HCT116 (cell line): ENCODE data around the gene RTF2. TPM values are rescaled to one million over a fixed set of nuclear protein-coding genes. Genes with fewer than 3 reads are reported as not detected.

Experiments
- ATAC-seq: fragments of 200-7000 bp; cut with Tn5 transposase; 2 replicates; pipeline ENCODE4 v1.9.1; 2020; ENCODE audit warnings: mild to moderate bottlenecking, moderate library complexity
- BruUV-seq: library from RNA; stranded (reverse); fragments of 400-500 nt; replicated peaks from 2 replicates; lab custom pipeline; 2021; lab: Mats Ljungman, UMichigan
- CTCF ChIA-PET: fragments of 300-600 bp; sonication (Branson Sonifier 250); formaldehyde crosslinking; loops from one replicate; lab custom pipeline; 2021; ENCODE audit warnings: antibody characterized with exemption; lab: Charles Lee
- POLR2A ChIA-PET: fragments of 300-600, 350-600 bp; sonication (Branson Sonifier 250); formaldehyde crosslinking; loops from one replicate; lab custom pipeline; 2021; ENCODE audit warnings: antibody characterized with exemption; lab: Charles Lee
- RAD21 ChIA-PET, 2 experiments: fragments of 300-600 bp; sonication (Branson Sonifier 250); formaldehyde crosslinking; loops; one replicate each; lab custom pipeline; 2023; ENCODE audit warnings: low total read pairs in 2 of 2; ENCODE audit not compliant: uncharacterized antibody in 2 of 2, unreplicated experiment in 2 of 2, low non-redundant PET in 1 of 2; lab: Charles Lee
- DNase-seq: peaks from one replicate; pipeline ENCODE4 v3.0.0-alpha.2; 2010; ENCODE audit warnings: low read depth, low spot score
- H2AFZ ChIP-seq: fragments of 200-600 bp; shearing (Covaris generic), sonication (generic); 2 replicates; pipeline ENCODE4 v1.6.1; 2017; ENCODE audit warnings: low read depth, mixed run types, mixed read lengths, antibody characterized with exemption, low read length; ENCODE audit not compliant: poor library complexity, severe bottlenecking
- H3K27ac ChIP-seq: 2 replicates; pipeline ENCODE4 v1.5.1; 2012; ENCODE audit warnings: low read depth, low read length
- H3K27me3 ChIP-seq: fragments of 200-600 bp; sonication (generic); 2 replicates; pipeline ENCODE4 v1.6.1; 2016; ENCODE audit warnings: mixed run types, low read length, mixed read lengths; ENCODE audit not compliant: insufficient read depth
- H3K36me3 ChIP-seq, 2 experiments: fragments of 200-500 bp in 1 of 2; fragments of 200-600 bp in 1 of 2; sonication (Bioruptor generic) in 1 of 2; sonication (generic) in 1 of 2; 2 replicates each; pipeline versions ENCODE4 v1.5.1 to v1.6.1; 2014 to 2016; ENCODE audit warnings: low read length in 2 of 2, inconsistent platforms in 1 of 2, mixed read lengths in 1 of 2, mixed run types in 1 of 2; ENCODE audit not compliant: insufficient read depth in 2 of 2, control insufficient read depth in 1 of 2
- H3K4me1 ChIP-seq, 2 experiments: fragments of 200-600 bp in 1 of 2; sonication (generic) in 1 of 2; 2 replicates each; pipeline versions ENCODE4 v1.5.1 to v1.6.1; 2012 to 2017; ENCODE audit warnings: low read length in 2 of 2, inconsistent platforms in 1 of 2, mild to moderate bottlenecking in 1 of 2, mixed read lengths in 1 of 2, mixed run types in 1 of 2, moderate library complexity in 1 of 2; ENCODE audit not compliant: insufficient read depth in 2 of 2, control insufficient read depth in 1 of 2
- H3K4me2 ChIP-seq: fragments of 200-600 bp; sonication (generic); 2 replicates; pipeline ENCODE4 v1.6.1; 2017; ENCODE audit warnings: mixed run types, low read length, mixed read lengths
- H3K4me3 ChIP-seq, 2 experiments: fragments of 200-600 bp in 1 of 2; sonication (generic) in 1 of 2; replicated peaks in 1 of 2; 2 replicates each; pipeline ENCODE4 v1.5.1; 2011 to 2016; ENCODE audit warnings: low read length in 2 of 2, control low read depth in 1 of 2, low read depth in 1 of 2, mild to moderate bottlenecking in 1 of 2, mixed read lengths in 1 of 2, mixed run types in 1 of 2
- H3K79me2 ChIP-seq: fragments of 200-600 bp; sonication (generic); 2 replicates; pipeline ENCODE4 v1.6.1; 2017; ENCODE audit warnings: mild to moderate bottlenecking, mixed run types, low read length, moderate library complexity, mixed read lengths; ENCODE audit not compliant: insufficient read depth
- H3K9ac ChIP-seq: fragments of 200-600 bp; sonication (generic); 2 replicates; pipeline ENCODE4 v1.6.1; 2016; ENCODE audit warnings: low read length, mixed read lengths
- H3K9me2 ChIP-seq: fragments of 200-600 bp; sonication (generic), shearing (Covaris generic); 2 replicates; pipeline ENCODE4 v1.6.1; 2017; ENCODE audit warnings: mixed run types, mild to moderate bottlenecking, moderate library complexity; ENCODE audit not compliant: insufficient read depth
- H3K9me3 ChIP-seq, 2 experiments: fragments of 200-500 bp in 1 of 2; fragments of 200-600 bp in 1 of 2; sonication (Bioruptor generic) in 1 of 2; sonication (generic) in 1 of 2; 2 replicates each; pipeline ENCODE4 v1.6.1; 2014 to 2017; ENCODE audit warnings: low read length in 2 of 2, mixed read lengths in 2 of 2, inconsistent platforms in 1 of 2, low read depth in 1 of 2, mild to moderate bottlenecking in 1 of 2, mixed run types in 1 of 2, moderate library complexity in 1 of 2; ENCODE audit not compliant: control insufficient read depth in 1 of 2, insufficient read depth in 1 of 2
- H4K20me1 ChIP-seq: fragments of 200-600 bp; sonication (generic), shearing (Covaris generic); 2 replicates; pipeline ENCODE4 v1.6.1; 2017; ENCODE audit warnings: mixed run types, mild to moderate bottlenecking, moderate library complexity; ENCODE audit not compliant: insufficient read depth
- CBX3 ChIP-seq: IDR thresholded peaks from 2 replicates; pipeline ENCODE4 v1.6.1; 2012; ENCODE audit warnings: low read depth
- CEBPB ChIP-seq: IDR thresholded peaks from 2 replicates; pipeline ENCODE4 v1.6.1; 2012; ENCODE audit warnings: low read depth
- EGR1 ChIP-seq: IDR thresholded peaks from 2 replicates; pipeline ENCODE4 v1.6.1; 2012; ENCODE audit warnings: low read depth
- ELF1 ChIP-seq: IDR thresholded peaks from 2 replicates; pipeline ENCODE4 v1.6.1; 2012; ENCODE audit warnings: low read depth, borderline replicate concordance
- EZH2 ChIP-seq: fragments of 200-600 bp; sonication (generic); IDR thresholded peaks from 2 replicates; pipeline ENCODE4 v1.6.1; 2017; ENCODE audit warnings: antibody characterized with exemption, mixed run types
- EZH2phosphoT487 ChIP-seq: fragments of 200-600 bp; IDR thresholded peaks from 2 replicates; pipeline ENCODE4 v1.6.1; 2018; ENCODE audit warnings: antibody characterized with exemption, borderline replicate concordance
- FOSL1 ChIP-seq: IDR thresholded peaks from 2 replicates; pipeline ENCODE4 v1.6.1; 2012; ENCODE audit warnings: low read depth
- JUND ChIP-seq: IDR thresholded peaks from 2 replicates; pipeline ENCODE4 v1.6.1; 2012
- POLR2A ChIP-seq: IDR thresholded peaks from 2 replicates; pipeline ENCODE4 v1.7.0; 2011; ENCODE audit warnings: borderline replicate concordance; ENCODE audit not compliant: insufficient read depth, insufficient read length; ENCODE audit errors: extremely low read depth
- POLR2AphosphoS5 ChIP-seq: IDR thresholded peaks from 2 replicates; pipeline ENCODE4 v1.6.1; 2011; ENCODE audit warnings: mild to moderate bottlenecking, low read depth, low read length, moderate library complexity
- RAD21 ChIP-seq: IDR thresholded peaks from 2 replicates; pipeline ENCODE4 v1.6.1; 2012; ENCODE audit warnings: low read depth, mild to moderate bottlenecking
- SIN3A ChIP-seq: IDR thresholded peaks from 2 replicates; pipeline ENCODE4 v1.6.1; 2012; ENCODE audit warnings: low read depth
- SP1 ChIP-seq: IDR thresholded peaks from 2 replicates; pipeline ENCODE4 v1.6.1; 2012; ENCODE audit warnings: low read depth
- TCF7L2 ChIP-seq: IDR thresholded peaks from 2 replicates; pipeline ENCODE4 v1.7.0; 2011; ENCODE audit warnings: borderline replicate concordance, inconsistent platforms; ENCODE audit not compliant: insufficient read depth, insufficient read length; ENCODE audit errors: extremely low read depth
- YY1 ChIP-seq: IDR thresholded peaks from 2 replicates; pipeline ENCODE4 v1.6.1; 2011; ENCODE audit warnings: low read length, low read depth, moderate library complexity, mild to moderate bottlenecking; ENCODE audit not compliant: insufficient replicate concordance; ENCODE audit errors: extremely low read depth
- ZFX ChIP-seq: fragments of 450-650 bp; IDR thresholded peaks from 2 replicates; pipeline ENCODE4 v1.6.1; 2017
- ZNF274 ChIP-seq: fragments of 200-500 bp; sonication (Bioruptor generic); IDR thresholded peaks from 2 replicates; pipeline ENCODE4 v1.6.1; 2014; ENCODE audit warnings: mild to moderate bottlenecking, low read depth, low read length, inconsistent platforms
- intact Hi-C: fragments of 100-400 bp; cut with micrococcal nuclease; formaldehyde crosslinking; loops from 2 replicates; pipeline ENCODE4 v1.10.0; 2022
- total RNA-seq: library from RNA; stranded (reverse); gene quantifications from one replicate; pipeline ENCODE4 v1.2.1, GENCODE V29; 2021; ENCODE audit not compliant: unreplicated experiment
- TF ChIP-seq, protein P1 (sequence below): IDR thresholded peaks from 2 replicates; pipeline ENCODE4 v1.6.1; 2012
- TF ChIP-seq, protein P2 (sequence below), 3 experiments: fragments of 200-600 bp in 1 of 3; sonication (generic) in 1 of 3; IDR thresholded peaks in 2 of 3; conservative IDR thresholded peaks in 1 of 3; 2 replicates each; pipeline ENCODE4 v1.5.1; 2012 to 2017; ENCODE audit warnings: low read depth in 2 of 3, low read length in 2 of 3, antibody characterized with exemption in 1 of 3, borderline replicate concordance in 1 of 3, control low read depth in 1 of 3, mild to moderate bottlenecking in 1 of 3, mixed read lengths in 1 of 3, mixed run types in 1 of 3, moderate library complexity in 1 of 3; ENCODE audit not compliant: insufficient read depth in 1 of 3

The RTF2 gene
- total RNA-seq, 1 experiment from 2014 or later, result 73.8 TPM

DNA sequence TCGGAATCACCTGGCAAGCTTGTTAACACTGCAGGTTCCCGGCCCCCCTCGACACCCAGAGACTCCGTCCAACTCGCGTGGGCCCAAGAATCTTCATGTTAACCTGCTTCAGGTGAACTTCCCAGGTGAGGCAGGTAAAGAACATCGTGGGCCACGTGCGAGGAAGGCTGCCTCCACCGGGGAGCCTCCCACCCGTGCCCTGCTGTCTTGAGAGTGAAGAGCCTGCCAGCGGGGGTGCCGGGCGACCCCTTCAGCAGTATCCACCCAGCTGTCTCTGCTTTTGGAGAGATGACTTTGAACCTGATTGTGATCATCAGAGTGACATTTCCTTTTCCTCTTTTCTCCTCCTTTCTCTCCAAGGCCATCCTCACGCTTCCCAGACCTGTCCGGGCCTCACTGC, 22.9 kb upstream of the RTF2 start:
- no peak for ATAC-seq
- TF ChIP-seq, protein P1, sequence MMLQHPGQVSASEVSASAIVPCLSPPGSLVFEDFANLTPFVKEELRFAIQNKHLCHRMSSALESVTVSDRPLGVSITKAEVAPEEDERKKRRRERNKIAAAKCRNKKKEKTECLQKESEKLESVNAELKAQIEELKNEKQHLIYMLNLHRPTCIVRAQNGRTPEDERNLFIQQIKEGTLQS, result no peak
- TF ChIP-seq SP1 (no peak), FOSL1 (no peak), EZH2 (no peak), ZFX (no peak), POLR2AphosphoS5 (no peak), TCF7L2 (no peak), JUND (no peak), POLR2A (no peak), RAD21 (no peak), ZNF274 (no peak), SIN3A (no peak), EZH2phosphoT487 (no peak), EGR1 (no peak), CBX3 (no peak), CEBPB (no peak), ELF1 (no peak), YY1 (no peak)
- TF ChIP-seq, protein P2, sequence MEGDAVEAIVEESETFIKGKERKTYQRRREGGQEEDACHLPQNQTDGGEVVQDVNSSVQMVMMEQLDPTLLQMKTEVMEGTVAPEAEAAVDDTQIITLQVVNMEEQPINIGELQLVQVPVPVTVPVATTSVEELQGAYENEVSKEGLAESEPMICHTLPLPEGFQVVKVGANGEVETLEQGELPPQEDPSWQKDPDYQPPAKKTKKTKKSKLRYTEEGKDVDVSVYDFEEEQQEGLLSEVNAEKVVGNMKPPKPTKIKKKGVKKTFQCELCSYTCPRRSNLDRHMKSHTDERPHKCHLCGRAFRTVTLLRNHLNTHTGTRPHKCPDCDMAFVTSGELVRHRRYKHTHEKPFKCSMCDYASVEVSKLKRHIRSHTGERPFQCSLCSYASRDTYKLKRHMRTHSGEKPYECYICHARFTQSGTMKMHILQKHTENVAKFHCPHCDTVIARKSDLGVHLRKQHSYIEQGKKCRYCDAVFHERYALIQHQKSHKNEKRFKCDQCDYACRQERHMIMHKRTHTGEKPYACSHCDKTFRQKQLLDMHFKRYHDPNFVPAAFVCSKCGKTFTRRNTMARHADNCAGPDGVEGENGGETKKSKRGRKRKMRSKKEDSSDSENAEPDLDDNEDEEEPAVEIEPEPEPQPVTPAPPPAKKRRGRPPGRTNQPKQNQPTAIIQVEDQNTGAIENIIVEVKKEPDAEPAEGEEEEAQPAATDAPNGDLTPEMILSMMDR (IDR thresholded peaks at IDR 0.05 in 2 of 3, conservative IDR thresholded peaks at IDR 0.05 in 1 of 3; ENCODE audit: borderline replicate concordance in 1 of 3, insufficient read depth in 1 of 3, low read depth in 2 of 3, low read length in 2 of 3), result no peak
- Histone ChIP-seq H3K4me1 (no peaks in the 10 kb centered on the region), H3K9me3 (no peaks in the 10 kb centered on the region), H3K9ac (no peak overlapping the region), H3K27ac (no peak overlapping the region), H3K36me3 (no peaks in the 10 kb centered on the region), H3K4me3 (no peak overlapping the region), H3K79me2 (no peaks in the 10 kb centered on the region), H3K9me2 (no peaks in the 10 kb centered on the region), H3K4me2 (no peak overlapping the region), H2AFZ (no peak overlapping the region), H3K27me3 (no peaks in the 10 kb centered on the region), H4K20me1 (no peaks in the 10 kb centered on the region)
- DNase-seq, result no peak
- intact Hi-C loops, result no loop called here
- no TSS peak for BruUV-seq
- POLR2A ChIA-PET, result no interaction called here
- CTCF ChIA-PET, result no interaction called here
- RAD21 ChIA-PET, result no interaction called here
